Activated CD4-positive, alpha-beta memory T cell treated with anti-CD3 and anti-CD28 coated beads for 36 hours (primary cell): ENCODE data around the gene LLGL1. TPM values are rescaled to one million over a fixed set of nuclear protein-coding genes. Genes with fewer than 3 reads are reported as not detected.

Experiments
- CTCF ChIA-PET: fragments of 350-600 bp; sonication (Branson Sonifier 250); formaldehyde crosslinking; loops from one replicate; lab custom pipeline; 2021; ENCODE audit warnings: antibody characterized with exemption, inconsistent platforms; lab: Charles Lee
- POLR2A ChIA-PET: fragments of 350-600 bp; sonication (Branson Sonifier 250); formaldehyde crosslinking; loops from one replicate; lab custom pipeline; 2021; ENCODE audit warnings: antibody characterized with exemption; lab: Charles Lee
- DNase-seq: peaks from one replicate; pipeline ENCODE4 v3.0.0-alpha.2; 2020
- H3K27ac Mint-ChIP-seq: one replicate; pipeline ENCODE4 v1.8.0; 2021; ENCODE audit warnings: mixed read lengths
- H3K27me3 Mint-ChIP-seq: one replicate; pipeline ENCODE4 v1.8.0; 2021; ENCODE audit warnings: mixed read lengths
- H3K36me3 Mint-ChIP-seq: one replicate; pipeline ENCODE4 v1.8.0; 2021; ENCODE audit warnings: mixed read lengths
- H3K4me1 Mint-ChIP-seq: one replicate; pipeline ENCODE4 v1.8.0; 2021; ENCODE audit warnings: low read depth, mixed read lengths
- H3K4me3 Mint-ChIP-seq: one replicate; pipeline ENCODE4 v1.8.0; 2021; ENCODE audit warnings: mild to moderate bottlenecking, mixed read lengths
- H3K9me3 Mint-ChIP-seq: one replicate; pipeline ENCODE4 v1.8.0; 2021; ENCODE audit warnings: mixed read lengths
- intact Hi-C: fragments of 100-400 bp; cut with micrococcal nuclease; formaldehyde crosslinking; loops from one replicate; pipeline ENCODE4 v1.15.1; 2023
- total RNA-seq, 2 experiments: library from RNA; stranded (reverse); gene quantifications; one replicate each; pipeline ENCODE4 v1.2.3, GENCODE V29; 2021

The LLGL1 gene
- total RNA-seq, 2 experiments from 2014 or later: 27.3 to 27.5 TPM

DNA sequence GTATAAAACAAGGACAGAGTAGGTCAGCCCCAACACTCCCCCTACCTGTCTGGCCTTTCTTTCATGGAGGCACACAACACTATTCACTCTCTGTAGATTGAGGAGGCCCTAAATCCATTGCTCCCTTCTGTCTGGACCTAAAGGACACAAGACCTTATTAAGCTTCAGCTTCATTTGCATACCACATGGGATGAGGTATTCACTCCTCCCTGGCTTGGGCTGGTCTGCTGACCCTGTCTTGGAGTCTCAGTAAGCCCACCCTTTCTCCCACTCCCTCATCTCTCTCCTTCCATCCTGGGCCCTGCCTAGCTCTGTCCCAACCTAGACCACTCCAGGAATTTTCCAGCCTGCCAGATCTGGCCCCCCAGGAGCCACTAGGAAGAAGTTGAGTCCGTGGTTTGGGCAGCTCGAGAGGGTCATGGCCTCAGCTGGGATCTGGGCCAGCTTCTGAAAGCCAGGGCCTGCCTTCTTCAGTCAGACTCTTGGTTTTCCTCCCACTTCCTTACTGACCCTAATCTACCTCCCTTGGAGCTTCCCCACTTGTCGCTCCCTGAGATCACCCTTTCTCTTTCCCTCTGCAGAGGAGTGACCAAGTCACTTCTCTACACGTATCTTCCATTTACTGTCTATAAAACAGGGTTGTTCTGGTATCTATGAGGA is 6.5 kb upstream of the LLGL1 start:
- peak overlapping the region; percentile 40 for H3K27ac Mint-ChIP-seq
- H3K9me3 Mint-ChIP-seq: no peaks in the 10 kb centered on the region
- H3K4me3 Mint-ChIP-seq: no peak overlapping the region
- no peaks in the 10 kb centered on the region for H3K36me3 Mint-ChIP-seq
- DNase-seq: no peak
- ChIA-PET CTCF (interaction anchor here (0.6 to 3.7 kb wide), 6 partner anchors 17 to 77 kb away, joined by 3 to 24 read pairs (median 4); no protein-coding TSS in a partner anchor), POLR2A (no interaction called here)
- peaks cover 4% of the 10 kb centered on the region for H3K4me1 Mint-ChIP-seq
- no peaks in the 10 kb centered on the region for H3K27me3 Mint-ChIP-seq
- intact Hi-C loops: no loop called here

DNA sequence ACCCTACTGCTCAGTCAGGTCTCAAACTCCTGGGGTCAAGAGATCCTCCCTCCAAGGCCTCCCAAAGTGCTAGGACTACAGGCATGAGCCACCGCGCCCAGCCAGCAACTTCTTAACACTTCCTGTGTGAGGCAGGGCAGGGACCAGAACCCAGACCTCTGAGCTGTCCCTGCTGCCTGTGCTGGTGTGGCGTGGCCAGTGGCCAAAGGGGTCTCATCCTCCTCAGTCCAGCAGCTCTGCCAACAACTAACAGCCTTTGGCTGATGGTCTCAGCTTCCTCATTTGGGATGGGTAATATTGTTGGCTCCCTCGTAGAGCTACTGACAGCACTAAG is 1.4 kb upstream of the LLGL1 start:
- H3K36me3 Mint-ChIP-seq: no peaks in the 10 kb centered on the region
- H3K9me3 Mint-ChIP-seq: no peaks in the 10 kb centered on the region
- no peaks in the 10 kb centered on the region for H3K27me3 Mint-ChIP-seq
- peaks cover 31% of the 10 kb centered on the region for H3K4me1 Mint-ChIP-seq
- no peak overlapping the region for H3K27ac Mint-ChIP-seq
- H3K4me3 Mint-ChIP-seq: no peak overlapping the region
- ChIA-PET CTCF (interaction anchor here (1.0 kb wide), 2 partner anchors 10 to 38 kb away, joined by 3 to 4 read pairs; no protein-coding TSS in a partner anchor), POLR2A (interaction anchor here (0.7 to 1.0 kb wide), 2 partner anchors 9 to 12 kb away, joined by 3 read pairs; no protein-coding TSS in a partner anchor)
- no peak for DNase-seq
- intact Hi-C loops: loop anchor here (2.0 kb wide), 1 partner anchor 37 kb away; the partner anchor contains the start of gene MIEF2

DNA sequence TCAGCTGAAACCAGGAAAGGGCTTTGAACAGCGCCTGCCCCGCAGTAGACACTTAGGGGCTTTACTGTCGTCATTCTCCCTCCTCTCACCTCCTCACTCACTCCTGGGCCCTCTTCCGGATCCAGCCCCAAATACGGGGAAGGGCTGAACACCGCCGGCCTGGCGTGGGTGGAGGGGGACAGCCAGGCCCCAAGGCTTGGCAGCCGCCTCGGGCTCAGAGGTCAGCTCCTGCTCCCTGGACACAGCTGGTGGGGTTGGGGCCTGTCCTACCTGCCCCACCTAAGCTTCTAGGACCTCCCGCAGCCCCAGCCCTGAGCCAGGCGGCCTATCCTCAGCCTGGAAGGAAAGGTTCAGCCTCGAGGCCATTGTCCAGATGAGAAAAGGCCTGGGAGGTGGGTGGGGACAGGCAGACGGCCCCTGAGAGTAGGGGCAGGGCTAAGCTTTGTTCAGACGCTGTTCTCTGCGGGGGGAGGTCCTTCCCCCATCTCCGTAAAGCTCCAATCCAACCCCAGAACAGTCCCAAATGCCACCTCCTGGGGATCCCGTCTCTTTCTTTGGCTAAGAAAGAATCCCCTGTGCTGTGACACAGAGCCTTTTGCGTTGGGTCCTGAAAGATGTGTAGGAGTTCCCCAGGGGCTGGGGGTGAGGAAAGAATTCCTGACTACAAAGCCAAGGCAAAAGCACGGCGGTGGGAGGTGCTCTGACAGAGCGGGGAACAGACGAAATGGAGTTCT is 881 bp upstream of the LLGL1 start:
- H3K27me3 Mint-ChIP-seq: no peaks in the 10 kb centered on the region
- peak overlapping the region; percentile 61 for H3K4me3 Mint-ChIP-seq
- peak overlapping the region; percentile 28 for H3K27ac Mint-ChIP-seq
- H3K4me1 Mint-ChIP-seq: peaks cover 31% of the 10 kb centered on the region
- intact Hi-C loops: loop anchor here (1.0 to 2.0 kb wide), 3 partner anchors 36 to 91 kb away; partner anchors contain the start of genes ALKBH5, MIEF2 and SMCR8
- CTCF ChIA-PET: no interaction called here
- DNase-seq: no peak
- POLR2A ChIA-PET: interaction anchor here (1.0 kb wide), 2 partner anchors 10 to 39 kb away, joined by 3 read pairs; no protein-coding TSS in a partner anchor
- no peaks in the 10 kb centered on the region for H3K9me3 Mint-ChIP-seq
- H3K36me3 Mint-ChIP-seq: no peaks in the 10 kb centered on the region

DNA sequence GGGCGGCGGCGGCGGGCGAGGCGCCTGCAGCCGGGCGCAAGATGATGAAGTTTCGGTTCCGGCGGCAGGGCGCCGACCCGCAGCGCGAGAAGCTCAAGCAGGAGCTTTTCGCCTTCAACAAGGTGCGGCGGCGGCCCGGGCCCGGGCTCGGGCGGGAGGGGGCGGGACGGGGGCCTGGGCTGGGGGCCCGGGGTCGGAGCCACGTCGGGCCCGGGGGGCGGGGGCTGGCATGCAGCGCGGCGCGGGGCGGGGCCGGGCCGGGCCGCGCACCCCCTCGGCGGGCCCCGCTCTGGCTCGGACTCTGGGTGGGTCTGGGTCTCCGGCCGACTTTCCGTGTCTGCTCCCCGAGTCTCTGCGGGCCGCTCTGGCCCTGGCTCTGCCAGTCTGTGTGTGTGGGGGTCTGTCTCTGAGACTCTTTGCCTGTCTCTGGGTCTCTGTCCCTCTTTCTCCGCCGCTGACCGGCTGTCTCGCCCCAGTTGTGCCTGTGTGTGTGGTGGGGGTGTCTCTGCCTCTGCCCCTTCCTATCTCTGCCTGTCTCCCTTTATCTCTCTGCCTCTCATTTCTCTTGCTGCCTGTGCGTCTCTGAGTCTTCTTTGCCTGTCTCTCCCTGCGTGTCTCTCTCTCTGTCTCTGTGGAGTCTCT is 328 bp downstream of the LLGL1 start:
- DNase-seq: no peak
- intact Hi-C loops: loop anchor here (1.0 to 2.0 kb wide), 3 partner anchors 35 to 90 kb away; partner anchors contain the start of genes ALKBH5, MIEF2 and SMCR8
- Mint-ChIP-seq H3K4me3 (peak overlapping the region; percentile 90), H3K36me3 (no peaks in the 10 kb centered on the region), H3K4me1 (peaks cover 30% of the 10 kb centered on the region), H3K27ac (peak overlapping the region; percentile 59), H3K9me3 (no peaks in the 10 kb centered on the region), H3K27me3 (no peaks in the 10 kb centered on the region)
- POLR2A ChIA-PET: interaction anchor here (1.0 kb wide), 1 partner anchor 40 kb away, joined by 3 read pairs; no protein-coding TSS in a partner anchor
- CTCF ChIA-PET: interaction anchor here (0.9 to 1.6 kb wide), 2 partner anchors 9 to 28 kb away, joined by 3 to 5 read pairs; no protein-coding TSS in a partner anchor

DNA sequence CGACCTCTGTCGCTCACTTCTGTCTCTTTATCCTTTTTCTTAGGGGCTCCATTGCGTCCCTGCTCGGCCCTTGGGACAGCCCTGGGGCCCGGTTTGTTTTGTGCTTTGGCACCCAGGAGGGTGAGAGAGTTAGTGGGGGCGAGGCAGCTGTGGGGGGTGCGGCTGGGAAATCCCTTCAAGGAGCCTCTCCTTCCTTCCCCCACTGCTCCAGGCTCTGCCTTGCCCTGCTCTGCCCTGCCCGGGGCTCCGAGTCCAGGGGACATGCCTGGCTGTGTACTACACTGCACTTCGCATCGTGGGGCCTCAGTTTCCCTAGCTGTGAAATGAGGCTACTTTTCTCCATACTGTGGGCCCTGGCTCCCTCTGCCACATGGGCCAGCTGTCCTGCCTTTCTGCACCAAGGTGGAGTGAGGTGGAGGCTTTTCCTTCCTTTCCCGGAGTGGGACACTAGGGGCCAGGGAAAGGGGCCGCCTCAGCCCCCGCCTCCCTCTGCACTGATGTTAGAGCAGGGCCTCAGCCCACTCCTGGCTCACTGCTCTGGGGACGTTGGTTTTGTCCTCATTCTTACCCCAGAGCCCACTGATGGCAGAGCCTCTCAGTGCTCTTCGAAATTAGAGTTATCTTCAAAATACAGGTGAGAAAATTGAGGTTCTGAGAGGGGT is 980 bp downstream of the LLGL1 start:
- Mint-ChIP-seq H3K9me3 (no peaks in the 10 kb centered on the region), H3K27ac (peak overlapping the region; percentile 59), H3K36me3 (no peaks in the 10 kb centered on the region), H3K27me3 (no peaks in the 10 kb centered on the region), H3K4me3 (peak overlapping the region; percentile 90), H3K4me1 (peaks cover 28% of the 10 kb centered on the region)
- ChIA-PET POLR2A (no interaction called here), CTCF (interaction anchor here (0.9 to 1.6 kb wide), 2 partner anchors 10 to 27 kb away, joined by 3 to 5 read pairs; no protein-coding TSS in a partner anchor)
- intact Hi-C loops: no loop called here
- DNase-seq: peak; percentile 17

DNA sequence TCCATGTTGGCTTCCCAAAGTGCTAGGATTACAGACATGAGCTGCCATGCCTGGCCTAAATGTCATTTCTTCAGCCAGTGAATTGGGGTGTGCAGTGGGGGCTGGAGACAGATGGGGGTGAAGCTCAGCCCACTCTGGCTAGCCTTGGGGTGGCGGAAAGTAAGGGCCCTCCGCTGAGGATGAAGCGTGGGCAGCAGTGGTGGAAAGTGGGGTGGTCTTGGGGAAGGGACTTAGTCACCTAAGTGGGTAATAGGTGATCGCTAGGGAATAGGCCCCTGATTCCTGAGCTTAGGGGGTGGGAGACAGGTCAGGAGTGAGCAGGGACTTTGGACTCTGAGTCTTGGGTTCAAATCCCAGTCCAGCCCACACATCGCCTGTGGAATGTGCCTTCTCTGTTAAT is 2.2 kb downstream of the LLGL1 start:
- peaks cover 28% of the 10 kb centered on the region for H3K4me1 Mint-ChIP-seq
- H3K4me3 Mint-ChIP-seq: no peak overlapping the region
- H3K36me3 Mint-ChIP-seq: no peaks in the 10 kb centered on the region
- intact Hi-C loops: no loop called here
- no peaks in the 10 kb centered on the region for H3K9me3 Mint-ChIP-seq
- no peak overlapping the region for H3K27ac Mint-ChIP-seq
- CTCF ChIA-PET: interaction anchor here (1.1 kb wide), 1 partner anchor 10 kb away, joined by 3 read pairs; no protein-coding TSS in a partner anchor
- H3K27me3 Mint-ChIP-seq: no peaks in the 10 kb centered on the region
- no peak for DNase-seq
- POLR2A ChIA-PET: no interaction called here

DNA sequence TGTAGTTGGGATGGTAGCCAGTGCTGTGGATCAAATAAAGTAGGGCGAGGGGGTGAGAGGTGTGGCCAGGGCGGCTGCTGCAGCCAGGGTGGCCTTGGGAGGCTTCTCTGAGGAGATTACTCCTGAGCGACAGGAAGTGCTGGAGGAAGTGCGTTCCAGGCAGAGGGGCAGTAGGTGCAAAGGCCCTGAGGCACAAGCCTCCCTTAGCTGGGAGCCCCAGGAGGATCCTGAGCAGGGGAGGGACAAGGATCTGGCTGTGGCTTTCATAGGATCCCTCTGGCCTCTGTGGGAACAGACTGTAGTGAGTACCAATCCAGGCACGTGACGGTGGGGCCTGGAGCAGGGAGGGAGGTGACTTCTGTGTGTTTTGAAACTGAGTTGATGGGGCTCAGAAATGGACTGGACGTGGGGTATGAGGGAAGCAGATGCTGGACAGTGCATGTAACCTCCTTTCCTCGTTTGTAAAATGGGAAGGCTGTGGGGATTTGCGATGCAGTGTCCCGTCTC is 2.8 kb downstream of the LLGL1 start:
- no peak overlapping the region for H3K4me3 Mint-ChIP-seq
- no peaks in the 10 kb centered on the region for H3K27me3 Mint-ChIP-seq
- CTCF ChIA-PET: interaction anchor here (1.1 kb wide), 1 partner anchor 10 kb away, joined by 3 read pairs; no protein-coding TSS in a partner anchor
- H3K36me3 Mint-ChIP-seq: no peaks in the 10 kb centered on the region
- H3K27ac Mint-ChIP-seq: no peak overlapping the region
- no peaks in the 10 kb centered on the region for H3K9me3 Mint-ChIP-seq
- no peak for DNase-seq
- POLR2A ChIA-PET: no interaction called here
- H3K4me1 Mint-ChIP-seq: peaks cover 28% of the 10 kb centered on the region
- intact Hi-C loops: no loop called here

DNA sequence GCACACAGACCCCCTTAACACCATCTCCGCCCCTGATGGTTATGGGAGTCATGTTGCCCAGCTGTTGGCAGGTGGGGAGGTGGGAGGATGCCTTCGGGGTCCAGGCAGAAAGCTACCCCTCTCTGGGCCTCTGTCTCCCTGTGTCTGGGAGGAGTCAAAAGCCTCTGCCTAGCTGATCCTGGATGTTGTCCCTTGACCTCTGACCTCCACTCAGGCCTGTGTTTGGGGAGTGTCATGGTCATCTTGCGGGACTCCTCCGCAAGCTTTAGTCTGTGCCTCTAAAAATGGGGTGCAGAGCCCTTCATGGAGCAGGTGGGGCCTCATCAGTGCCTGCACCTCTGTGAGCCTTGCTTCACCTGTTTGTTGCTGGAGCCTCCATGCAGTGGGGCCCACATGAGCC is 3.8 kb downstream of the LLGL1 start:
- H3K27ac Mint-ChIP-seq: no peak overlapping the region
- ChIA-PET CTCF (no interaction called here), POLR2A (no interaction called here)
- DNase-seq: no peak
- peaks cover 28% of the 10 kb centered on the region for H3K4me1 Mint-ChIP-seq
- H3K4me3 Mint-ChIP-seq: no peak overlapping the region
- H3K36me3 Mint-ChIP-seq: no peaks in the 10 kb centered on the region
- no peaks in the 10 kb centered on the region for H3K9me3 Mint-ChIP-seq
- no peaks in the 10 kb centered on the region for H3K27me3 Mint-ChIP-seq
- intact Hi-C loops: no loop called here

DNA sequence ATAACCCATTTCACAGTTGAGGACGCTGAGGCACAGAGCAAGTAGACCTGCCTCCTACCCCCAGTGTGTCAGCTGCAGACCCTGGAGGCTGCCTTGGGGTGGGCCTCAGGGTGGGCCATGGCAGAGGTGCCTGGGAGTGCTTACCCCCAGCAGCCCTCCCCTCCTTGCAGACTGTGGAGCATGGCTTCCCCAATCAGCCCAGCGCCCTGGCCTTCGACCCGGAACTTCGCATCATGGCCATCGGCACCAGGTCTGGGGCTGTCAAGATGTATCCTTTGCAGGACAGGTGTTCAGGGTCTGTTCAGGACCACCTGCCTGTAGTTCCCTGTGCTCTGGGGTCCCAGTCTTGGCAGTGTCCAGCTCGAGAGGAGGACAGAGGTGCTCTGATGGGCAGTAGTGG is 4.3 kb downstream of the LLGL1 start:
- POLR2A ChIA-PET: no interaction called here
- no peak for DNase-seq
- H3K27me3 Mint-ChIP-seq: no peaks in the 10 kb centered on the region
- H3K9me3 Mint-ChIP-seq: no peaks in the 10 kb centered on the region
- CTCF ChIA-PET: interaction anchor here (1.5 kb wide), 1 partner anchor 90 kb away, joined by 4 read pairs; no protein-coding TSS in a partner anchor
- no peak overlapping the region for H3K27ac Mint-ChIP-seq
- no peak overlapping the region for H3K4me3 Mint-ChIP-seq
- peaks cover 31% of the 10 kb centered on the region for H3K4me1 Mint-ChIP-seq
- peaks cover 3% of the 10 kb centered on the region for H3K36me3 Mint-ChIP-seq
- intact Hi-C loops: no loop called here

DNA sequence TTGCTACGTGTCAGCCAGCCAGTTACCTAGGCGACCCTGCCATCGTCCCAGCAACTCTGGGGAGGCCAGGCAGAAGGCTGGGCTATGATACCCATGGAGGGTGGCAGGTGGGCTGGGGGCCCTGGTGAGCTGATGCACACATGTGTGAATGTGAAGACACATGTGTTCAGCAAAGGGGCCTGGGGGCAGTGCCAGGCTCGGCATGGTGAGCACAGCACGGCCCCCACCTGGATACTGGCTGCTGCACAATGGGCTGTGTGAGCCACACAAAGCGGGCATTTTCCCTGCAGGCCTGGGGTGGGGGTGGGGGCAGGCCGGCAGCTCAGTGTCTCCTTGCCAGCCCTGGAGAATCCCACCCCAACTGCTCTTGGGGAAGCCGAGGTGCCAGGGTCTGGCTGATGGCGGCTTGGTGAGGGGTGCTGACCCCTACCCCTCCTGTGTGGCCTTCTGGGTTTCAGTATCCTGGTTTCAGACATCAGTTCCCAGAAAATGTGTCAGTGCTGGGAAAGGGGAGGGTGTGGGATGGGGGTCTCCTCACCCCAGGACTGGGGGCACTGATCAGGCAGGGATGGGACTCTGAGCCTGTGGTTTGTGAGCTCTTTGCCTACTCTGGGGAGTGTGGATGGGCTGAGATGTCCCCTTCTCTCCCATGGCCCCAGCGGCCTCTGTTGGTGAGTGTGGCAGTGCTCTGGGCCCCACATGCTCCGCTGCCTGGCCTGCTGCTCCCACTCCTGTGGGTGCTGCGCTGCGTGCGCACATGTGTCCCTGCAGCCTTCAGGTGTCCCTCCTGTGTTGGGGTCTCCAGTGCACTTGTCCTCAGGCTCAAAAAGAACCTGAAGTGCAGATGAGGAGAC is 5.1 kb downstream of the LLGL1 start:
- Mint-ChIP-seq H3K9me3 (no peaks in the 10 kb centered on the region), H3K27ac (no peak overlapping the region), H3K27me3 (no peaks in the 10 kb centered on the region), H3K4me1 (peaks cover 34% of the 10 kb centered on the region), H3K36me3 (peaks cover 7% of the 10 kb centered on the region), H3K4me3 (no peak overlapping the region)
- ChIA-PET POLR2A (no interaction called here), CTCF (interaction anchor here (1.5 kb wide), 1 partner anchor 91 kb away, joined by 4 read pairs; no protein-coding TSS in a partner anchor)
- no peak for DNase-seq
- intact Hi-C loops: no loop called here
